Activated CD4-positive, alpha-beta T cell treated with anti-CD3 and anti-CD28 coated beads, Interleukin-2, amount 10 ng/mL, durations not matched to agents 24 days and 14 days (primary cell): Measurements from ENCODE around the gene ARSJ. TPM values are rescaled to one million over a fixed set of nuclear protein-coding genes. Genes with fewer than 3 reads are reported as not detected.

Experiments used
- total RNA-seq: library from RNA; stranded (reverse); gene quantifications from 2 replicates; pipeline ENCODE4 v1.2.3, GENCODE V29; 2022

Gene ARSJ
- total RNA-seq, 1 donor from 2014 or later: not detected

Other genes with a start within 250 kb of the ARSJ start
- gene CAMK2D, start 217.9 kb downstream of the ARSJ start, total RNA-seq: 63.8 and 69.3 TPM in 2 replicates